Liver (tissue), 9 donors: ENCODE data around the gene CRPPA. TPM values are rescaled to one million over a fixed set of nuclear protein-coding genes. Genes with fewer than 3 reads are reported as not detected.

Experiments
- DNase-seq: peaks from one replicate; pipeline ENCODE4 v3.0.0-alpha.2; 2017; ENCODE audit warnings: low spot score
- H3K27ac ChIP-seq, 2 donors: one replicate each; pipeline ENCODE4 v1.7.0; 2013; ENCODE audit warnings: inconsistent platforms in 2 of 2, low read length in 2 of 2, control low read depth in 1 of 2, low read depth in 1 of 2, mild to moderate bottlenecking in 1 of 2
- H3K27me3 ChIP-seq, 4 donors: one replicate each; pipeline versions ENCODE4 v1.6.1 to v1.7.0; 2013; ENCODE audit warnings: low read length in 3 of 4, inconsistent platforms in 1 of 4, mild to moderate bottlenecking in 1 of 4, moderate library complexity in 1 of 4; ENCODE audit not compliant: control insufficient read depth in 4 of 4, insufficient read depth in 4 of 4
- H3K36me3 ChIP-seq, 4 donors: one replicate each; pipeline versions ENCODE4 v1.6.1 to v1.7.0; 2013; ENCODE audit warnings: low read length in 3 of 4, mild to moderate bottlenecking in 3 of 4, low read depth in 1 of 4, moderate library complexity in 1 of 4; ENCODE audit not compliant: control insufficient read depth in 4 of 4, insufficient read depth in 3 of 4
- H3K4me1 ChIP-seq, 4 donors: one replicate each; pipeline versions ENCODE4 v1.6.1 to v1.7.0; 2013; ENCODE audit warnings: low read length in 3 of 4, mild to moderate bottlenecking in 3 of 4, moderate library complexity in 1 of 4; ENCODE audit not compliant: control insufficient read depth in 4 of 4, insufficient read depth in 4 of 4
- H3K4me3 ChIP-seq, 3 donors: one replicate each; pipeline versions ENCODE4 v1.6.1 to v1.7.0; 2013; ENCODE audit warnings: low read length in 3 of 3, control low read depth in 1 of 3, low read depth in 1 of 3, mild to moderate bottlenecking in 1 of 3
- H3K9ac ChIP-seq, 2 donors: one replicate each; pipeline ENCODE4 v1.7.0; 2013; ENCODE audit warnings: low read length in 2 of 2, mild to moderate bottlenecking in 2 of 2, moderate library complexity in 2 of 2, control low read depth in 1 of 2, low read depth in 1 of 2
- H3K9me3 ChIP-seq, 4 donors: one replicate each; pipeline versions ENCODE4 v1.6.1 to v1.7.0; 2013; ENCODE audit warnings: low read length in 3 of 4; ENCODE audit not compliant: control insufficient read depth in 4 of 4
- EGR1 ChIP-seq, 2 donors: IDR thresholded peaks; 2 replicates each; pipeline ENCODE4 v1.6.1; 2016 to 2018; ENCODE audit warnings: antibody characterized with exemption in 2 of 2, low read depth in 2 of 2
- FOXA1 ChIP-seq: IDR thresholded peaks from 2 replicates; pipeline ENCODE4 v1.6.1; 2016; ENCODE audit warnings: antibody characterized with exemption
- FOXA2 ChIP-seq: IDR thresholded peaks from 2 replicates; pipeline ENCODE4 v1.6.1; 2016; ENCODE audit warnings: antibody characterized with exemption
- GABPA ChIP-seq, 2 donors: IDR thresholded peaks in 1 of 2; conservative IDR thresholded peaks in 1 of 2; 2 replicates each; pipeline ENCODE4 v1.6.1; 2016; ENCODE audit warnings: antibody characterized with exemption in 2 of 2, mild to moderate bottlenecking in 1 of 2, moderate library complexity in 1 of 2
- HNF4A ChIP-seq, 2 donors: conservative IDR thresholded peaks; 2 replicates each; pipeline ENCODE4 v1.6.1; 2016; ENCODE audit warnings: antibody characterized with exemption in 2 of 2, mild to moderate bottlenecking in 2 of 2
- HNF4G ChIP-seq: IDR thresholded peaks from 2 replicates; pipeline ENCODE4 v1.6.1; 2016; ENCODE audit warnings: antibody characterized with exemption
- JUND ChIP-seq, 2 donors: IDR thresholded peaks; 2 replicates each; pipeline ENCODE4 v1.6.1; 2016; ENCODE audit warnings: antibody characterized with exemption in 2 of 2
- NR2F2 ChIP-seq: IDR thresholded peaks from 2 replicates; pipeline ENCODE4 v1.6.1; 2016; ENCODE audit warnings: antibody characterized with exemption
- RAD21 ChIP-seq, 2 donors: IDR thresholded peaks; 2 replicates each; pipeline ENCODE4 v1.6.1; 2016; ENCODE audit warnings: antibody characterized with exemption in 2 of 2, mild to moderate bottlenecking in 2 of 2
- REST ChIP-seq: IDR thresholded peaks from 2 replicates; pipeline ENCODE4 v1.6.1; 2016; ENCODE audit warnings: antibody characterized with exemption, mild to moderate bottlenecking
- RXRA ChIP-seq, 2 donors: IDR thresholded peaks; 2 replicates each; pipeline ENCODE4 v1.6.1; 2017 to 2018; ENCODE audit warnings: antibody characterized with exemption in 2 of 2, mild to moderate bottlenecking in 1 of 2
- SP1 ChIP-seq: IDR thresholded peaks from 2 replicates; pipeline ENCODE4 v1.6.1; 2018; ENCODE audit warnings: antibody characterized with exemption, mild to moderate bottlenecking
- TAF1 ChIP-seq: conservative IDR thresholded peaks from 2 replicates; pipeline ENCODE4 v1.6.1; 2016; ENCODE audit warnings: antibody characterized with exemption, mild to moderate bottlenecking
- YY1 ChIP-seq: IDR thresholded peaks from 2 replicates; pipeline ENCODE4 v1.6.1; 2016; ENCODE audit warnings: antibody characterized with exemption, mild to moderate bottlenecking
- WGBS: extraction: QIAGEN DNeasy Blood & Tissue Kit; methylation state at CpG from one replicate; pipeline ENCODE4 v1.1.7; 2013; 5-methylcytosine and 5-hydroxymethylcytosine counted together
- polyA plus RNA-seq, 2 donors: library from polyadenylated mRNA; stranded (reverse) in 1 of 2; unstranded in 1 of 2; fragments of 200-250 nt in 1 of 2; fragments of >200 nt in 1 of 2; fragmentation: Nextera tagmentation in 1 of 2; extraction: Ambion mirVana in 1 of 2; gene quantifications; one replicate each; pipeline versions ENCODE4 v1.2.1 to v1.2.3, GENCODE V29; 2013 to 2015
- total RNA-seq, 2 donors: library from RNA; depleted of rRNA; stranded (reverse); fragments of >200 nt; gene quantifications; one replicate each; pipeline ENCODE4 v1.2.3, GENCODE V29; 2014
- TF ChIP-seq, protein P1 (sequence below): fragments of 150-350 bp; IDR thresholded peaks from 2 replicates; pipeline ENCODE4 v1.5.1; 2017; ENCODE audit warnings: improper control_type of control experiment, low read depth, low read length; ENCODE audit not compliant: missing input control
- TF ChIP-seq, protein P2 (sequence below): IDR thresholded peaks from 2 replicates; pipeline ENCODE4 v1.6.1; 2016; ENCODE audit warnings: antibody characterized with exemption
- TF ChIP-seq, protein P3 (sequence below): IDR thresholded peaks from 2 replicates; pipeline ENCODE4 v1.6.1; 2016; ENCODE audit warnings: antibody characterized with exemption
- TF ChIP-seq, protein P4 (sequence below): IDR thresholded peaks from 2 replicates; pipeline ENCODE4 v1.6.1; 2016; ENCODE audit warnings: antibody characterized with exemption
- donor health status: healthy.
- donor health status: healthy.
- donor health status: healthy.
- donor health status: healthy.
- donor health status: healthy.

CRPPA gene
- total and polyA plus RNA-seq, 4 donors, result 0.47 to 3.7 (median 1.8) TPM

- Histone ChIP-seq H3K27me3 (no peaks in the 10 kb centered on the region), H3K4me1 (peaks cover 0 to 20% (median 16%) of the 10 kb centered on the region in 4 donors), H3K36me3 (no peaks in the 10 kb centered on the region), H3K27ac (no peak overlapping the region), H3K9ac (no peak overlapping the region), H3K9me3 (no peaks in the 10 kb centered on the region), H3K4me3 (no peak overlapping the region)
- WGBS, result 99% methylated on average over 1 of the region's 1 CpG
- DNase-seq, result no peak
- TF ChIP-seq RXRA (IDR thresholded peaks at IDR 0.05), result no peak
- TF ChIP-seq, protein P1, sequence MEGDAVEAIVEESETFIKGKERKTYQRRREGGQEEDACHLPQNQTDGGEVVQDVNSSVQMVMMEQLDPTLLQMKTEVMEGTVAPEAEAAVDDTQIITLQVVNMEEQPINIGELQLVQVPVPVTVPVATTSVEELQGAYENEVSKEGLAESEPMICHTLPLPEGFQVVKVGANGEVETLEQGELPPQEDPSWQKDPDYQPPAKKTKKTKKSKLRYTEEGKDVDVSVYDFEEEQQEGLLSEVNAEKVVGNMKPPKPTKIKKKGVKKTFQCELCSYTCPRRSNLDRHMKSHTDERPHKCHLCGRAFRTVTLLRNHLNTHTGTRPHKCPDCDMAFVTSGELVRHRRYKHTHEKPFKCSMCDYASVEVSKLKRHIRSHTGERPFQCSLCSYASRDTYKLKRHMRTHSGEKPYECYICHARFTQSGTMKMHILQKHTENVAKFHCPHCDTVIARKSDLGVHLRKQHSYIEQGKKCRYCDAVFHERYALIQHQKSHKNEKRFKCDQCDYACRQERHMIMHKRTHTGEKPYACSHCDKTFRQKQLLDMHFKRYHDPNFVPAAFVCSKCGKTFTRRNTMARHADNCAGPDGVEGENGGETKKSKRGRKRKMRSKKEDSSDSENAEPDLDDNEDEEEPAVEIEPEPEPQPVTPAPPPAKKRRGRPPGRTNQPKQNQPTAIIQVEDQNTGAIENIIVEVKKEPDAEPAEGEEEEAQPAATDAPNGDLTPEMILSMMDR, result no peak
- no peak for TF ChIP-seq REST
- no peak for TF ChIP-seq RAD21 (IDR thresholded peaks at IDR 0.05)
- TF ChIP-seq HNF4A (conservative IDR thresholded peaks at IDR 0.05), result no peak
- TF ChIP-seq NR2F2, result no peak
- TF ChIP-seq EGR1 (IDR thresholded peaks at IDR 0.05; ENCODE audit: low read depth in 2 of 2), result no peak
- TF ChIP-seq, protein P2, sequence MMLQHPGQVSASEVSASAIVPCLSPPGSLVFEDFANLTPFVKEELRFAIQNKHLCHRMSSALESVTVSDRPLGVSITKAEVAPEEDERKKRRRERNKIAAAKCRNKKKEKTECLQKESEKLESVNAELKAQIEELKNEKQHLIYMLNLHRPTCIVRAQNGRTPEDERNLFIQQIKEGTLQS, result no peak
- TF ChIP-seq, protein P3, sequence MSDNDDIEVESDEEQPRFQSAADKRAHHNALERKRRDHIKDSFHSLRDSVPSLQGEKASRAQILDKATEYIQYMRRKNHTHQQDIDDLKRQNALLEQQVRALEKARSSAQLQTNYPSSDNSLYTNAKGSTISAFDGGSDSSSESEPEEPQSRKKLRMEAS, result no peak
- TF ChIP-seq SP1, result no peak
- TF ChIP-seq, protein P4, sequence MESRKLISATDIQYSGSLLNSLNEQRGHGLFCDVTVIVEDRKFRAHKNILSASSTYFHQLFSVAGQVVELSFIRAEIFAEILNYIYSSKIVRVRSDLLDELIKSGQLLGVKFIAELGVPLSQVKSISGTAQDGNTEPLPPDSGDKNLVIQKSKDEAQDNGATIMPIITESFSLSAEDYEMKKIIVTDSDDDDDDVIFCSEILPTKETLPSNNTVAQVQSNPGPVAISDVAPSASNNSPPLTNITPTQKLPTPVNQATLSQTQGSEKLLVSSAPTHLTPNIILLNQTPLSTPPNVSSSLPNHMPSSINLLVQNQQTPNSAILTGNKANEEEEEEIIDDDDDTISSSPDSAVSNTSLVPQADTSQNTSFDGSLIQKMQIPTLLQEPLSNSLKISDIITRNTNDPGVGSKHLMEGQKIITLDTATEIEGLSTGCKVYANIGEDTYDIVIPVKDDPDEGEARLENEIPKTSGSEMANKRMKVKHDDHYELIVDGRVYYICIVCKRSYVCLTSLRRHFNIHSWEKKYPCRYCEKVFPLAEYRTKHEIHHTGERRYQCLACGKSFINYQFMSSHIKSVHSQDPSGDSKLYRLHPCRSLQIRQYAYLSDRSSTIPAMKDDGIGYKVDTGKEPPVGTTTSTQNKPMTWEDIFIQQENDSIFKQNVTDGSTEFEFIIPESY, result no peak
- no peak for TF ChIP-seq FOXA1
- no peak for TF ChIP-seq YY1
- TF ChIP-seq GABPA (IDR thresholded peaks at IDR 0.05 in 1 of 2, conservative IDR thresholded peaks at IDR 0.05 in 1 of 2), result no peak
- no peak for TF ChIP-seq JUND (IDR thresholded peaks at IDR 0.05)
- TF ChIP-seq TAF1, result no peak
- no peak for TF ChIP-seq FOXA2
- no peak for TF ChIP-seq HNF4G
Observed at GRCh38 chr7:16419126-16419525, 2.2 kb downstream of the CRPPA start.
